Measurements from ENCODE around the gene PHF20.
"Not testable (repeated sequence)": the region's sequence is repeated elsewhere in the genome, so short reads cannot be mapped to it uniquely, and the experiment has no call there.

The PHF20 gene

DNA sequence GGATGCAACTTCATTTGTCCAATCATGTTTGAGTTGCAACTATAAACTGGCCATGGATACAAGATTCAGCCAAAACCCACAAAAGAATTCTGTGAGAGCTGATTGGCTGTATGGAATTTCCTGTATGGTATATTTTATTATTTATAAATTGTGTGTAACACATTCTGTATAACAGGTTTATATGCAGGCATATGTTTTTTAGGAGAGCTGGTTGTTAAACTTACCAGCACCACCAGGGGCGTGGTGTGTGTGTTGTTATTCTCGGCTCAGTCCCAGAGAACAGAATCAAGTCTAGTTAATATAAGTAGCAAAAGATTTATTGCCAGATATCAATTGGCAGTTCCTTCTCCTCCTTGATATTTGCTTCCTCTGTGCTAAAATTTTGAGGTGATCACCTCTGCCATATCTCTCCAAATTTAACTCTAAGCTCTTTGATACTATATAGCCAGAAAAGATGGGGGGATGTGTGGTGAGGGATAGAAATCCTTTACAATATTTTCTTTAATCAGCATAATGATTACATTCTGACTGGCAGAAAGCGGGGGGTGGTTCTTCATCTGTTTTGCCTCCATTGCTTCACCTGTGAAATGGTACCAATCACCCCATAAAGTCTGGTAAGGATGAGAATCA, 219.4 kb downstream of the PHF20 start:
- in situ Hi-C loops (cut with MboI; ENCODE audit: low sequenced_read_pairs, unreplicated experiment), result loop anchor here (5.0 to 25.0 kb wide), 2 partner anchors 146 to 446 kb away; no protein-coding TSS in a partner anchor
- DNase-seq (ENCODE audit: low spot score), result no peak
- TF ChIP-seq, protein P1, sequence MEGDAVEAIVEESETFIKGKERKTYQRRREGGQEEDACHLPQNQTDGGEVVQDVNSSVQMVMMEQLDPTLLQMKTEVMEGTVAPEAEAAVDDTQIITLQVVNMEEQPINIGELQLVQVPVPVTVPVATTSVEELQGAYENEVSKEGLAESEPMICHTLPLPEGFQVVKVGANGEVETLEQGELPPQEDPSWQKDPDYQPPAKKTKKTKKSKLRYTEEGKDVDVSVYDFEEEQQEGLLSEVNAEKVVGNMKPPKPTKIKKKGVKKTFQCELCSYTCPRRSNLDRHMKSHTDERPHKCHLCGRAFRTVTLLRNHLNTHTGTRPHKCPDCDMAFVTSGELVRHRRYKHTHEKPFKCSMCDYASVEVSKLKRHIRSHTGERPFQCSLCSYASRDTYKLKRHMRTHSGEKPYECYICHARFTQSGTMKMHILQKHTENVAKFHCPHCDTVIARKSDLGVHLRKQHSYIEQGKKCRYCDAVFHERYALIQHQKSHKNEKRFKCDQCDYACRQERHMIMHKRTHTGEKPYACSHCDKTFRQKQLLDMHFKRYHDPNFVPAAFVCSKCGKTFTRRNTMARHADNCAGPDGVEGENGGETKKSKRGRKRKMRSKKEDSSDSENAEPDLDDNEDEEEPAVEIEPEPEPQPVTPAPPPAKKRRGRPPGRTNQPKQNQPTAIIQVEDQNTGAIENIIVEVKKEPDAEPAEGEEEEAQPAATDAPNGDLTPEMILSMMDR (IDR thresholded peaks at IDR 0.05; ENCODE audit: borderline replicate concordance, control extremely low read depth, extremely low read depth, insufficient read depth, missing control alignments), result peak; percentile 25

DNA sequence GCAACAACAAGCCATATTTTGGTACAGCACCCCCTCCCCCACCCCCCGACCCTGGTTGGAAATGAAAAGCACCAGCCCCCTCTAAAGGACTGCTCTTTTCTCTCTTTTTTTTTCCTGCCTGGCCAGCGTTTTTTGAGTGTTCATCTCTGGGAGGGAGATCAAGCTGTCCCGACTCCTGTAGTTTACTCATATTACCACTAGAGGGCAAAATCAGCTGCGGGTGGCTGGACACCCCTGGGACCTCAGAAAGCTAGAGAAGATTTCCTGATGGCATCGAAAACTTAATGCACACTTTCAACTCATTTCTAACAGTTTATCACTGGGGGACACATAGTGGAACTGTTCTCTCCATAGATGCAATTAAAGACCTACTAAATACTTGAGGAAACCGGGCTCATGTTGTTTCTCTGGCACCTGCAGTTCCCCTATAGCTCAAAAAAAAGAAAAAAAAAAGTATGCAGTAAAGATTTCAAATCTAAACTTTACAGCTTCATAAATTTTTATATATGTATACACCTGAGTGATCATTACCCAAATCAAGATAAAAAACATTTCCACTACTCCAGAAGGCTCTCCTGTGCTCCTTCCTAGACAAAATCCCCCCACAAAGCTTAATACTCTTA, 221.0 kb downstream of the PHF20 start:
- in situ Hi-C loops (cut with MboI; ENCODE audit: low sequenced_read_pairs, unreplicated experiment), result loop anchor here (5.0 to 25.0 kb wide), 2 partner anchors 144 to 444 kb away; no protein-coding TSS in a partner anchor

DNA sequence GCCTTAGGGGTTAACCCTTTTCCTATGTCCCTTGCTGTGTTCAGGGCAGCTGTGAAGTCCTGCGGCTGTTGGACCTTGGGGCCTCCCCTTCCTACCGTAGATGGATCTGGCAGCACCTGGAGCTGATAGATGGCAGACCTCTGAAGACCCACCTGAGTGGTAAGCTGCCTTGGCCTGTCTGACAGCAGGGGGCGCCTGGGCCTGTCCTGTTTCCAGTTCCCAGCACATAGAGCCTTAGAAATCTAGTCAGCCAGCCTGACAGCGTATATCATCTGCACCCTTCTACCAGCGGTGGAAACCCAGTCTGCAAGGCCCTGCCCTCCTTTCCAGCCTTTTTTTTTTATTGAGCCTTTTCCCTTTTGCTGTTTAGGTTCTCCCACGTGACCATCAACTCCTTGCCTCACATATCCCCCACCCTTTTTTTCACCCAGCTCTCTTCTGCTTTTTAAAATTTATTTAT, 223.2 kb downstream of the PHF20 start:
- DNase-seq (ENCODE audit: low spot score), result peak; percentile 76
- TF ChIP-seq, protein P1 (IDR thresholded peaks at IDR 0.05; ENCODE audit: borderline replicate concordance, control extremely low read depth, extremely low read depth, insufficient read depth, missing control alignments), result peak; percentile 85
- in situ Hi-C loops (cut with MboI; ENCODE audit: low sequenced_read_pairs, unreplicated experiment), result loop anchor here (5.0 to 25.0 kb wide), 2 partner anchors 142 to 442 kb away; no protein-coding TSS in a partner anchor

More for the DNA sequence above, 221.0 kb downstream of the PHF20 start:
- DNase-seq (ENCODE audit: low spot score), result peak; percentile 77
- TF ChIP-seq, protein P1 (IDR thresholded peaks at IDR 0.05; ENCODE audit: borderline replicate concordance, control extremely low read depth, extremely low read depth, insufficient read depth, missing control alignments), result peak; percentile 69

DNA sequence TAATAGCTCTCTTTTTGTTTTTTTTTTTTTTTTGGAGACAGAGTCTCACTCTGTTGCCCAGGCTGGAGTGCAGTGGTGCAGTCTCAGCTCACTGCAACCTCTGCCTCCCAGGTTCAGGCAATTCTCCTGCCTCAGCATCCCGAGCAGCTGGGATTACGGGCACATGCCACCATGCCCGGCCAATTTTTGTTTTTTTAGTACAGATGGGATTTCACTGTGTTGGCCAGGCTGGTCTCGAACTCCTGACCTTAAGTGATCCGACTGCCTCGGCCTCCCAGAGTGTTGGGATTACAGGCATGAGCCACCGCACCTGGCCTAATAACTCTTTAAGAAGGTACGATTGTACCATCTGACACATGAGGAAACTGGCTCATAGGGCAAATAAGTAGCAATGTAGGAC, 224.7 kb downstream of the PHF20 start:
- DNase-seq (ENCODE audit: low spot score), result not testable (repeated sequence)
- in situ Hi-C loops (cut with MboI; ENCODE audit: low sequenced_read_pairs, unreplicated experiment), result loop anchor here (25.0 kb wide), 1 partner anchor 441 kb away; no protein-coding TSS in a partner anchor

Measured in GM13976 (cell line).